Gastrocnemius medialis (tissue), 4 donors: Measurements from ENCODE around the gene SALL4. TPM values are rescaled to one million over a fixed set of nuclear protein-coding genes. Genes with fewer than 3 reads are reported as not detected.

Source experiments
- ATAC-seq, 2 donors: fragments of 150-250 bp; one replicate each; pipeline ENCODE4 v1.9.1; 2016
- DNase-seq, 2 donors: peaks; one replicate each; pipeline ENCODE4 v3.0.0-alpha.2; 2019
- H3K27ac ChIP-seq, 4 donors: fragments of 200-600 bp; sonication (generic); 1 replicate in 1 of 4; 2 replicates in 3 of 4; pipeline ENCODE4 v1.5.1; 2016 to 2018; ENCODE audit warnings: mild to moderate bottlenecking in 2 of 4, moderate library complexity in 1 of 4
- H3K27me3 ChIP-seq, 3 donors: fragments of 200-600 bp; sonication (generic) in 2 of 3; 1 replicate in 1 of 3; 2 replicates in 2 of 3; pipeline versions ENCODE4 v1.5.1 to v1.6.0; 2016 to 2019; ENCODE audit warnings: mild to moderate bottlenecking in 1 of 3, moderate library complexity in 1 of 3
- H3K36me3 ChIP-seq, 2 donors: fragments of 200-600 bp; sonication (generic) in 1 of 2; one replicate each; pipeline ENCODE4 v1.5.1; 2017 to 2018
- H3K4me1 ChIP-seq, 2 donors: fragments of 200-600 bp; sonication (generic) in 1 of 2; one replicate each; pipeline ENCODE4 v1.5.1; 2016 to 2017; ENCODE audit warnings: mild to moderate bottlenecking in 2 of 2
- H3K4me3 ChIP-seq, 4 donors: fragments of 200-600 bp; sonication (generic) in 3 of 4; 1 replicate in 1 of 4; 2 replicates in 3 of 4; pipeline ENCODE4 v1.5.1; 2016 to 2019; ENCODE audit warnings: mild to moderate bottlenecking in 2 of 4
- H3K9me3 ChIP-seq, 3 donors: fragments of 200-600 bp; sonication (generic) in 2 of 3; 1 replicate in 1 of 3; 2 replicates in 2 of 3; pipeline ENCODE4 v1.5.1; 2016 to 2019
- POLR2A ChIP-seq, 2 donors: fragments of 450-650 bp; IDR thresholded peaks; one replicate each; pipeline ENCODE4 v1.6.1; 2017; ENCODE audit warnings: antibody characterized with exemption in 2 of 2, mild to moderate bottlenecking in 2 of 2, moderate library complexity in 2 of 2
- in situ Hi-C, 4 donors: fragments of 200-750 bp; cut with MboI; loops; one replicate each; pipeline versions ENCODE4 v1.15.0 to v1.8.0; 2017; ENCODE audit warnings: low sequenced_read_pairs in 4 of 4
- intact Hi-C: fragments of 100-400 bp; cut with DNase I; formaldehyde crosslinking; loops from one replicate; pipeline ENCODE4 v1.15.1; 2023; ENCODE audit warnings: low total_unique reads
- total RNA-seq, 4 donors: library from RNA; depleted of rRNA; stranded (reverse); fragments of >200 nt; gene quantifications; one replicate each; pipeline versions ENCODE4 v1.1.0 to v1.2.3, GENCODE V29; 2016
- TF ChIP-seq, protein P1 (sequence below), 5 experiments: fragments of 450-650 bp in 3 of 5; fragments of 200-600 bp in 2 of 5; sonication (generic) in 2 of 5; IDR thresholded peaks in 4 of 5; conservative IDR thresholded peaks in 1 of 5; 1 replicate in 4 of 5; 2 replicates in 1 of 5; pipeline ENCODE4 v1.5.1; 2016 to 2019; ENCODE audit warnings: antibody characterized with exemption in 5 of 5, mild to moderate bottlenecking in 3 of 5, moderate library complexity in 3 of 5

SALL4 gene
- total RNA-seq, 4 donors from 2014 or later, result not detected

DNA sequence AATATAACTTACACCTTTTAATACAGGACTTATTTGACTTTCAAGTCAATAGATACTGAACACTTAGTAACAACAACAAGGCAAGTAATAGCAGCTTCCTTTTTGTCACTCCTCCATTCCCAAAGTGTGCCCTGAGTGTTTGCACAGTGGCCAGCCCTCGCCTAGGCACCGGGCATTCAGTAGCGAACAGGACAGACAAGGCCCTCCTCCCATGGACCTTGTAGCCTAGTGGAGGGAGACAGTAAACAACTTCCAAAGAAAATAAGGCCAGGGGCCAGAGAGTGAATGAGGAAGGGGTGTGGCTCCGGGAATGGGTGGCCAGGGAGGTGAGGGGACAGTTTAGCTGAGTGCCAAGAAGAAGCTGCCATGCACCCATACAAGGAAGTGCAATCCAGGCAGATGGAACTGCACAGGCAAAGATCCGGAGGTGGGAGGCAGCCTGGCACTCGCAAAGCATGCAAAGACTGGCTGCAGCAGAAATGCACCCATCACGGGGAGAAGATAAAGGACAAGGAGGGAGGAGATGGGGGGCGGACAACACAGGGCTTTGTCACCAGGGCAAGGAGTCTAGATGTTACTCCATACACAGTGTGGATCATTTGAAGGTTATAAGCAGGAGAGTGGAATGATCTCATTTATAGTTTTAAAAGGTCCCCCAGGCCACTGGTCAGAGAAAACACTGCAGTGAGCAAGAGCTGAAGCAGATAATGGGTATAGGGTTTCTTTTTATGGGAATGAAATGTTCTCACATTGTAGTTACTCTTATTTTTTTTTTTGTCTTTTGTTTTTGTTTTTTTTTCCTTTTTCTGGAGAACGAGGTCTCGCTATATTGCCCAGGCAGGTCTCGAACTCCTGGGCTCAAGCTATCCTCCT is 66.4 kb downstream of the SALL4 start:
- DNase-seq (no peak), ATAC-seq (no peak)
- intact Hi-C loops, result no loop called here
- H3K4me1 ChIP-seq, result peaks cover 14 to 26% of the 10 kb centered on the region in 2 donors
- H3K36me3 ChIP-seq, result no peaks in the 10 kb centered on the region
- H3K4me3 ChIP-seq, result no peak overlapping the region
- no peaks in the 10 kb centered on the region for H3K27me3 ChIP-seq
- no peak overlapping the region for H3K27ac ChIP-seq
- in situ Hi-C loops, result no loop called here
- TF ChIP-seq, protein P1, sequence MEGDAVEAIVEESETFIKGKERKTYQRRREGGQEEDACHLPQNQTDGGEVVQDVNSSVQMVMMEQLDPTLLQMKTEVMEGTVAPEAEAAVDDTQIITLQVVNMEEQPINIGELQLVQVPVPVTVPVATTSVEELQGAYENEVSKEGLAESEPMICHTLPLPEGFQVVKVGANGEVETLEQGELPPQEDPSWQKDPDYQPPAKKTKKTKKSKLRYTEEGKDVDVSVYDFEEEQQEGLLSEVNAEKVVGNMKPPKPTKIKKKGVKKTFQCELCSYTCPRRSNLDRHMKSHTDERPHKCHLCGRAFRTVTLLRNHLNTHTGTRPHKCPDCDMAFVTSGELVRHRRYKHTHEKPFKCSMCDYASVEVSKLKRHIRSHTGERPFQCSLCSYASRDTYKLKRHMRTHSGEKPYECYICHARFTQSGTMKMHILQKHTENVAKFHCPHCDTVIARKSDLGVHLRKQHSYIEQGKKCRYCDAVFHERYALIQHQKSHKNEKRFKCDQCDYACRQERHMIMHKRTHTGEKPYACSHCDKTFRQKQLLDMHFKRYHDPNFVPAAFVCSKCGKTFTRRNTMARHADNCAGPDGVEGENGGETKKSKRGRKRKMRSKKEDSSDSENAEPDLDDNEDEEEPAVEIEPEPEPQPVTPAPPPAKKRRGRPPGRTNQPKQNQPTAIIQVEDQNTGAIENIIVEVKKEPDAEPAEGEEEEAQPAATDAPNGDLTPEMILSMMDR (IDR thresholded peaks at IDR 0.05 in 4 of 5, conservative IDR thresholded peaks at IDR 0.05 in 1 of 5), result no peak
- TF ChIP-seq POLR2A (IDR thresholded peaks at IDR 0.05), result no peak
- H3K9me3 ChIP-seq, result no peaks in the 10 kb centered on the region

- TF ChIP-seq POLR2A (IDR thresholded peaks at IDR 0.05), result no peak
- H3K27me3 ChIP-seq, result no peaks in the 10 kb centered on the region
- H3K4me3 ChIP-seq, result no peak overlapping the region
- intact Hi-C loops (no loop called here), in situ Hi-C loops (no loop called here)
- ATAC-seq (no peak), DNase-seq (no peak)
- no peaks in the 10 kb centered on the region for H3K9me3 ChIP-seq
- no peak overlapping the region for H3K27ac ChIP-seq
- H3K4me1 ChIP-seq, result peaks cover 14 to 26% of the 10 kb centered on the region in 2 donors
- no peaks in the 10 kb centered on the region for H3K36me3 ChIP-seq
These were observed 67.2 kb downstream of the SALL4 start for GRCh38 chr20:51734876-51735720.

DNA sequence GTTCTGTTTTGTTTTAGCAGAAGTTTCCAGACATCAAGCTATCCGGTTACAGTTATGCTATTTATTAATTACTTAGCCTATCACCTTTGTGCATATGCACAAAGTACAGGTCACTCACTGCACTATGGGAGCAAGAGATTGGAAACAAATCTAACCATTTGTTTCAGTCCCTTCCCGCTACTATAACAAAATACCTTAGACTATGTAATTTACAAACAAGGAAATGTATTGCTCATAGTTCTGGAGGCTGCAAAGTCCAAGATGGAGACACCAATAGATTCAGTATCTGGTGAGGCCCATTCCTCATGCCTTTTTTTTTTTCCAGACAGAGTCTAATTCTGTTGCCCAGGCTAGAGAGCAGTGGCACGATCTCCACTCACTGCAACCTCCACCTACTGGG is 69.3 kb downstream of the SALL4 start:
- Histone ChIP-seq H3K27me3 (no peaks in the 10 kb centered on the region), H3K4me1 (peaks cover 14 to 26% of the 10 kb centered on the region in 2 donors), H3K9me3 (no peaks in the 10 kb centered on the region), H3K27ac (no peak overlapping the region), H3K36me3 (no peaks in the 10 kb centered on the region), H3K4me3 (no peak overlapping the region)
- TF ChIP-seq, protein P1 (IDR thresholded peaks at IDR 0.05 in 4 of 5, conservative IDR thresholded peaks at IDR 0.05 in 1 of 5), result no peak
- TF ChIP-seq POLR2A (IDR thresholded peaks at IDR 0.05), result no peak
- no peak for DNase-seq
- in situ Hi-C loops, result no loop called here
- ATAC-seq, result no peak
- intact Hi-C loops, result no loop called here

Other genes starting within 250 kb of the SALL4 start
- 10 to 100 TPM; 11.8 to 34.8 (median 20.8) TPM for gene ATP9A, start 34.1 kb downstream of the SALL4 start, total RNA-seq